CD14-positive monocyte (primary cell): ENCODE results near the gene LCA5. TPM values are rescaled to one million over a fixed set of nuclear protein-coding genes. Genes with fewer than 3 reads are reported as not detected.
"Not testable (repeated sequence)": the region's sequence is repeated elsewhere in the genome, so short reads cannot be mapped to it uniquely, and the experiment has no call there.

ENCODE experiments used
- DNase-seq, 3 donors: peaks; one replicate each; pipeline ENCODE4 v3.0.0-alpha.2; 2011 to 2022
- H2AFZ ChIP-seq: 2 replicates; pipeline ENCODE4 v1.6.0; 2012; ENCODE audit warnings: mild to moderate bottlenecking, low read depth, low read length, inconsistent platforms; ENCODE audit not compliant: insufficient read depth, poor library complexity, severe bottlenecking
- H3K27ac ChIP-seq, 2 donors: 1 replicate in 1 of 2; 2 replicates in 1 of 2; pipeline ENCODE4 v1.5.1; 2012 to 2013; ENCODE audit warnings: low read length in 2 of 2, control low read depth in 1 of 2, inconsistent platforms in 1 of 2, low read depth in 1 of 2, mild to moderate bottlenecking in 1 of 2
- H3K27me3 ChIP-seq, 2 donors: one replicate each; pipeline versions ENCODE4 v1.6.0 to v1.6.1; 2011 to 2013; ENCODE audit warnings: low read length in 2 of 2; ENCODE audit not compliant: control insufficient read depth in 2 of 2, insufficient read depth in 2 of 2
- H3K36me3 ChIP-seq, 2 donors: replicated peaks in 1 of 2; 1 replicate in 1 of 2; 2 replicates in 1 of 2; pipeline versions ENCODE4 v1.5.1 to v1.6.1; 2012 to 2013; ENCODE audit warnings: low read length in 2 of 2, control low read depth in 1 of 2, inconsistent platforms in 1 of 2, mild to moderate bottlenecking in 1 of 2; ENCODE audit not compliant: insufficient read depth in 2 of 2, control insufficient read depth in 1 of 2
- H3K4me1 ChIP-seq, 2 donors: 1 replicate in 1 of 2; 2 replicates in 1 of 2; pipeline versions ENCODE4 v1.5.1 to v1.6.1; 2012 to 2013; ENCODE audit warnings: low read length in 2 of 2, control low read depth in 1 of 2, inconsistent platforms in 1 of 2, mild to moderate bottlenecking in 1 of 2, moderate library complexity in 1 of 2; ENCODE audit not compliant: insufficient read depth in 2 of 2, control insufficient read depth in 1 of 2
- H3K4me2 ChIP-seq: replicated peaks from 2 replicates; pipeline ENCODE3; 2012; ENCODE audit warnings: low read length, moderate library complexity, mild to moderate bottlenecking; ENCODE audit not compliant: poor library complexity, severe bottlenecking; ENCODE audit errors: extremely low read depth
- H3K4me3 ChIP-seq, 3 experiments: fragments of 200-600 bp in 1 of 3; sonication (generic) in 1 of 3; replicated peaks in 1 of 3; 1 replicate in 2 of 3; 2 replicates in 1 of 3; pipeline ENCODE4 v1.5.1; 2011 to 2013; ENCODE audit warnings: low read length in 3 of 3, mild to moderate bottlenecking in 3 of 3, control low read depth in 2 of 3, low read depth in 2 of 3, inconsistent platforms in 1 of 3, moderate library complexity in 1 of 3
- H3K79me2 ChIP-seq: 2 replicates; pipeline ENCODE4 v1.6.0; 2012; ENCODE audit warnings: mild to moderate bottlenecking, control low read depth, inconsistent platforms, low read length, moderate library complexity; ENCODE audit not compliant: insufficient read depth
- H3K9ac ChIP-seq: 2 replicates; pipeline ENCODE4 v1.6.0; 2017; ENCODE audit warnings: low read length, mild to moderate bottlenecking; ENCODE audit not compliant: insufficient read depth, poor library complexity, severe bottlenecking
- H3K9me3 ChIP-seq, 2 donors: replicated peaks in 1 of 2; 1 replicate in 1 of 2; 2 replicates in 1 of 2; pipeline versions ENCODE4 v1.5.1 to v1.6.1; 2012 to 2013; ENCODE audit warnings: low read length in 2 of 2, control low read depth in 1 of 2; ENCODE audit not compliant: control insufficient read depth in 1 of 2, insufficient read depth in 1 of 2
- H4K20me1 ChIP-seq: 2 replicates; pipeline ENCODE4 v1.6.0; 2012; ENCODE audit warnings: mild to moderate bottlenecking, low read length, control low read depth, moderate library complexity; ENCODE audit not compliant: insufficient read depth
- H3K27ac Mint-ChIP-seq, 7 donors: one replicate each; pipeline ENCODE4 v1.8.0; 2020; ENCODE audit warnings: mild to moderate bottlenecking in 7 of 7, mixed read lengths in 7 of 7, moderate library complexity in 6 of 7, inconsistent platforms in 2 of 7
- H3K27me3 Mint-ChIP-seq, 3 donors: one replicate each; pipeline ENCODE4 v1.8.0; 2021 to 2022; ENCODE audit warnings: low read depth in 3 of 3, mild to moderate bottlenecking in 3 of 3, mixed read lengths in 3 of 3, moderate library complexity in 3 of 3, inconsistent platforms in 1 of 3
- H3K36me3 Mint-ChIP-seq, 2 donors: one replicate each; pipeline ENCODE4 v1.8.0; 2020; ENCODE audit warnings: mixed read lengths in 2 of 2, inconsistent platforms in 1 of 2, mild to moderate bottlenecking in 1 of 2
- H3K4me1 Mint-ChIP-seq: one replicate; pipeline ENCODE4 v1.8.0; 2020; ENCODE audit warnings: mild to moderate bottlenecking, mixed read lengths
- H3K4me3 Mint-ChIP-seq, 2 donors: one replicate each; pipeline ENCODE4 v1.8.0; 2020; ENCODE audit warnings: mild to moderate bottlenecking in 2 of 2, mixed read lengths in 2 of 2, moderate library complexity in 1 of 2
- H3K9me3 Mint-ChIP-seq, 7 donors: one replicate each; pipeline ENCODE4 v1.8.0; 2020 to 2022; ENCODE audit warnings: mixed read lengths in 7 of 7, mild to moderate bottlenecking in 6 of 7, moderate library complexity in 6 of 7, inconsistent platforms in 2 of 7
- WGBS: methylation state at CpG from one replicate; pipeline ENCODE4 v1.1.5; 2013; ENCODE audit warnings: missing lambda C conversion rate; ENCODE audit not compliant: insufficient coverage; 5-methylcytosine and 5-hydroxymethylcytosine counted together
- intact Hi-C, 2 donors: fragments of 100-400 bp; cut with micrococcal nuclease; formaldehyde crosslinking; loops; one replicate each; pipeline versions ENCODE4 v1.15.0 to v1.15.1; 2023
- polyA plus RNA-seq, 3 donors: library from polyadenylated mRNA; depleted of rRNA in 1 of 3; unstranded in 2 of 3; stranded (reverse) in 1 of 3; fragments of 300-500 nt in 2 of 3; fragments of >200 nt in 1 of 3; fragmentation: Illumina TruSeq in 2 of 3; gene quantifications; 1 replicate in 2 of 3; 2 replicates in 1 of 3; pipeline ENCODE4 v1.2.3, GENCODE V29; 2012 to 2021
- TF ChIP-seq, protein P1 (sequence below): fragments of 200-600 bp; IDR thresholded peaks from one replicate; pipeline ENCODE4 v1.8.0; 2022; ENCODE audit warnings: antibody characterized with exemption, mild to moderate bottlenecking

LCA5 gene
- polyA plus RNA-seq, 3 donors, result 0.08 TPM; not detected in 2

DNA sequence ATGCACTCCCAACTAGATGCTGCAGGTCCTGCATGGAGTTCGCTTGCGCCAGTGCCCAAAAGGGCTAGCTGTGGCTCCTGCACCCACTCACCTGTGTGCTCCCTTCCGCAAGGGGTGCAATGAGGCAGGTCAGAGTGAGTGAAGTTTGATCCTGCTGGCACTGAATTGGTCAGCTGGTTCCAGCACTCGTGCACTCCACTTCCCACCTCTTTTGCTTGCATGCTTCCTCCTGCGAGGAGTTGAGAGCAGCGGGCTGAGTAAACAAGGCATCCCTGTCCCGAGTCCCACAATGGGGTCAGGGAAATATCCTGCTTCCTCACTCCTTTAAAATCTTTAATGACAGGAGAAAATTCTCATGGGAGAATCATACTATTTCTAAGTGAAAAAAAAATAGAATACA lies 86.2 kb downstream of the LCA5 start:
- TF ChIP-seq, protein P1, sequence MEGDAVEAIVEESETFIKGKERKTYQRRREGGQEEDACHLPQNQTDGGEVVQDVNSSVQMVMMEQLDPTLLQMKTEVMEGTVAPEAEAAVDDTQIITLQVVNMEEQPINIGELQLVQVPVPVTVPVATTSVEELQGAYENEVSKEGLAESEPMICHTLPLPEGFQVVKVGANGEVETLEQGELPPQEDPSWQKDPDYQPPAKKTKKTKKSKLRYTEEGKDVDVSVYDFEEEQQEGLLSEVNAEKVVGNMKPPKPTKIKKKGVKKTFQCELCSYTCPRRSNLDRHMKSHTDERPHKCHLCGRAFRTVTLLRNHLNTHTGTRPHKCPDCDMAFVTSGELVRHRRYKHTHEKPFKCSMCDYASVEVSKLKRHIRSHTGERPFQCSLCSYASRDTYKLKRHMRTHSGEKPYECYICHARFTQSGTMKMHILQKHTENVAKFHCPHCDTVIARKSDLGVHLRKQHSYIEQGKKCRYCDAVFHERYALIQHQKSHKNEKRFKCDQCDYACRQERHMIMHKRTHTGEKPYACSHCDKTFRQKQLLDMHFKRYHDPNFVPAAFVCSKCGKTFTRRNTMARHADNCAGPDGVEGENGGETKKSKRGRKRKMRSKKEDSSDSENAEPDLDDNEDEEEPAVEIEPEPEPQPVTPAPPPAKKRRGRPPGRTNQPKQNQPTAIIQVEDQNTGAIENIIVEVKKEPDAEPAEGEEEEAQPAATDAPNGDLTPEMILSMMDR, result no peak
- no peak overlapping the region for H3K9ac ChIP-seq
- no peak for DNase-seq
- Mint-ChIP-seq H3K27me3 (no peaks in the 10 kb centered on the region), H3K4me3 (no peak overlapping the region), H3K36me3 (no peaks in the 10 kb centered on the region), H3K9me3 (peaks cover 0 to 6% (median 0%) of the 10 kb centered on the region in 7 donors), H3K4me1 (peaks cover 24% of the 10 kb centered on the region), H3K27ac (no peak overlapping the region)
- H3K9me3 ChIP-seq, result no peaks in the 10 kb centered on the region
- H3K4me2 ChIP-seq, result no peak overlapping the region
- no peak overlapping the region for H3K27ac ChIP-seq
- no peaks in the 10 kb centered on the region for H4K20me1 ChIP-seq
- WGBS, result 100% methylated on average over 2 of the region's 7 CpGs
- no peak overlapping the region for H3K4me3 ChIP-seq
- H3K4me1 ChIP-seq, result peaks cover 26 to 29% of the 10 kb centered on the region in 2 donors
- intact Hi-C loops, result no loop called here
- H3K36me3 ChIP-seq, result no peaks in the 10 kb centered on the region
- H2AFZ ChIP-seq, result no peak overlapping the region
- H3K79me2 ChIP-seq, result no peaks in the 10 kb centered on the region
- no peaks in the 10 kb centered on the region for H3K27me3 ChIP-seq

DNA sequence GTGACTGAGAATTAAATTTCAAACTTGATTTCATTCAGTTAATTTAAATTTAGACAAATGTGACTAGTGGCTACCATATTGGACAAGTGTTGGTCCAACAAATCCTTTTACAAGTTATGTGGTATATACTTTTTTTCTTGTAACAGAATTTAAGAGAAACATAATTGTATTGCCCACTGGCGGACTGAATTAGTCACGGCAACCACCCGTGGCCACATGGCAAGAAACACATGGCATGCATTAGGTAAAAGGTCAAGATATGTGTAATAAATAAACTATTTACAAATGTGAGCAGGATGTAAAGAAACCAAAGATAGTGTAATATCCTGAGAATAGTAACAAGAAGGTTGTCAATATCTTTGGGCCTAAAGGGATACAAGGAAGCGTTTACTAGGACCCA lies 91.2 kb downstream of the LCA5 start:
- DNase-seq, result no peak
- Mint-ChIP-seq H3K27ac (no peak overlapping the region), H3K9me3 (peaks cover 4 to 19% (median 15%) of the 10 kb centered on the region in 7 donors), H3K27me3 (peaks cover 0 to 1% (median 0%) of the 10 kb centered on the region in 3 donors), H3K36me3 (no peaks in the 10 kb centered on the region), H3K4me3 (no peak overlapping the region), H3K4me1 (no peaks in the 10 kb centered on the region)
- WGBS, result no CpG with 5 or more reads among the region's 4 CpGs
- Histone ChIP-seq H2AFZ (no peak overlapping the region), H3K27ac (no peak overlapping the region), H3K79me2 (no peaks in the 10 kb centered on the region), H3K36me3 (no peaks in the 10 kb centered on the region), H3K4me2 (no peak overlapping the region), H3K9me3 (peaks cover 0 to 8% of the 10 kb centered on the region in 2 donors), H3K4me1 (no peaks in the 10 kb centered on the region), H4K20me1 (no peaks in the 10 kb centered on the region), H3K9ac (no peak overlapping the region), H3K27me3 (no peaks in the 10 kb centered on the region), H3K4me3 (no peak overlapping the region)
- intact Hi-C loops, result no loop called here
- TF ChIP-seq, protein P1, result no peak

DNA sequence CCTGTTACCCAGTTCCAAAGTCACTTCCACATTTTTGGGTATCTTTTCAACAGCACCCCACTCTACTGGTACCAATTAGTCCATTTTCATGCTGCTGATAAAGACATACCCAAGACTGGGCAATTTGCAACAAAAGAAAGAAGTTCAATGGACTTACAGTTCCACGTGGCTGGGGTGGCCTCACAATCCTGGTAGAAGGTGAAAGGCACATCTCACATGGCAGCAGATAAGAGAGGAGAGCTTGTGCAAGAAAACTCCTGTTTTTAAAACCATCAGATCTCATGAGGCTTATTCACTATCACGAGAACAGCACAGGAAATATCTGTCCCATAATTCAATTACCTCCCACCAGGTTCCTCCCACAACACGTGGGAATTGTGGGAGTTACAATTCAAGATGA lies 93.4 kb downstream of the LCA5 start:
- DNase-seq, H3K9ac ChIP-seq, H3K9me3 ChIP-seq, H3K79me2 ChIP-seq, H3K4me3 ChIP-seq, H3K36me3 ChIP-seq, H3K27me3 Mint-ChIP-seq, H3K4me1 ChIP-seq, H3K4me1 Mint-ChIP-seq, intact Hi-C loops, H4K20me1 ChIP-seq, H2AFZ ChIP-seq, H3K4me3 Mint-ChIP-seq, H3K27ac ChIP-seq, H3K36me3 Mint-ChIP-seq, H3K27me3 ChIP-seq, H3K4me2 ChIP-seq: not testable (repeated sequence)
- Mint-ChIP-seq H3K27ac (peak overlapping the region in 1 of 7 donors; percentile 15), H3K9me3 (peaks cover 4 to 19% (median 15%) of the 10 kb centered on the region in 7 donors)
- WGBS, result no CpG with 5 or more reads among the region's 3 CpGs
